GM21367 (cell line): Measurements from ENCODE around the gene LFNG.
A peak's percentile ranks its signal among the peaks of the same experiment; 100 is the strongest.
"Not testable (repeated sequence)": the region's sequence is repeated elsewhere in the genome, so short reads cannot be mapped to it uniquely, and the experiment has no call there.

Experiments used
- ATAC-seq: cut with Tn5 transposase; IDR thresholded peaks from one replicate; pipeline ENCODE4 v1.9.1; 2021; ENCODE audit not compliant: unreplicated experiment

LFNG gene

DNA sequence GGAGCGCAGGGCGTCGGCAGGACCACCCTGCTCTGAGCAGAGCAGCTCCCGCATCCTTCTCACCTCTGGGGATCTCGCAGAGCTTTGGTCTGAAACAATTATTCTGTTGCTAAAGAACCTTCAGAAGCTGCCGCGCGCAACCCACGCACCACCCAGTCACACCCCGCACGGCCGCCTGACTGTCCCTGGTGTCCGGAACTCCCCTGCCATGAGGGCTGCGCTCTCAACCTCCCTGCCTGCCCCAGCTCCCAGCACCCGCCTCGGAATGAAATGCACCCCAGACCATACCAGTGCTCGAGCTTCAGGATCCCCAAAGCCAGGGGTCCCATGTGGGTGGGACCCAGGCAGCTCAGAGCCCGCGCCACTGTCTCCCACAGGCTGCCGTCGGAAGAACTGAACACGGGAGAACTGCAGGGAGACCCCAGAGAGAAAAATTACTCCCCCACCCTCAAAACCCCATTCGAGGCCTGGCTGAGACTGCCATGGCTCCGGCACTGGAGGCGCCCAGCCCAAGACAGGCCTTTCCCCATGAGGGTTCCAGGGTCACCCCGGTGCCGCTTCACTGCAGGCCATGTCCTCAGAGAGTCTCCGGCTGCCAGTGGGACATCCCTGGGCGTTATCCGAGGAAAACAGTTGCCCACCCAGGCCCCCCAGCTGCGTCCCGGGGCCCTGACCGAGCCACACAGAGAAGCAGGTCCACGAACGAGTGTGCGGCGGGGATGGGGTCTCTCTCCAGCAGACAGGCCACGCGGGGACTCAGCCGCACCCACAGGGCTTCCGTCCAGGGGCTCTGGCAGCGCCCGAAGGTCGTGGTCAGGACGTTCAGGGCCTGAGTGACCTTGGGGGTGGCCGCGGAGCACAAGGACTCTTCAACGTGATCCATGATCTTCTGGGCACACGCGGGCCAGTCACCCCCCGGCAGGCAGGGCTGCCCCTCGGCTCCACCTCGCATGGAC, 23.6 kb downstream of the LFNG start:
- no peak for ATAC-seq

DNA sequence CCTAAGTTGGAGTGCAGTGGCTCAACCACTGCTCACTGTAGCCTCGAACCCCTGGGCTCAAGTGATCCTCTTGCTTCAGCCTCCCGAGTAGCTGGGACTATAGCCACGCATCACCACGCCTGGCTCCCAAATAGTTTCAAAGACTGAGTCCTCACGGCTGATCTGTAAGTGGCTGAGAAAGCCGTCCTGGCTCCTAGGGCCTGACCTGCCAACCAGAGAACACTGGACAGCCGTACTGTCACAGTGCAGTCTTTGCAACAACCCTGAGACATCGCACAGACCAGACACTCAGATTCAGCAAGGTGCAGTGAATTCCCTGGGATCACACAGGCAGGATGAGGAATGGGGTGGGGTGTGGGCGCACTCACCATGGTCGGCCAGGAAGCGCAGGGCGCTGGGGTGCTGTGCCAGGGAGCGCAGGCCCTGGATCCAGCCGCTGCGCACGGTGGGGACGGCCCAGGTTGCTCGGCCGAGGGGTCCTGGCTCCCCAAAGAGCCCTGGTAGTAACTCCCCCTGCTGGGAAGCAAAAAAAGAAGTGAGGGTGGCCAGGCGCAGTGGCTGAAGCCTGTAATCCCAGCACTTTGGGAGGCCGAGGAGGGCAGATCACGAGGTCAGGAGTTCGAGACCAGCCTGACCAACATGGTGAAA, 25.1 kb downstream of the LFNG start:
- ATAC-seq, result no peak

DNA sequence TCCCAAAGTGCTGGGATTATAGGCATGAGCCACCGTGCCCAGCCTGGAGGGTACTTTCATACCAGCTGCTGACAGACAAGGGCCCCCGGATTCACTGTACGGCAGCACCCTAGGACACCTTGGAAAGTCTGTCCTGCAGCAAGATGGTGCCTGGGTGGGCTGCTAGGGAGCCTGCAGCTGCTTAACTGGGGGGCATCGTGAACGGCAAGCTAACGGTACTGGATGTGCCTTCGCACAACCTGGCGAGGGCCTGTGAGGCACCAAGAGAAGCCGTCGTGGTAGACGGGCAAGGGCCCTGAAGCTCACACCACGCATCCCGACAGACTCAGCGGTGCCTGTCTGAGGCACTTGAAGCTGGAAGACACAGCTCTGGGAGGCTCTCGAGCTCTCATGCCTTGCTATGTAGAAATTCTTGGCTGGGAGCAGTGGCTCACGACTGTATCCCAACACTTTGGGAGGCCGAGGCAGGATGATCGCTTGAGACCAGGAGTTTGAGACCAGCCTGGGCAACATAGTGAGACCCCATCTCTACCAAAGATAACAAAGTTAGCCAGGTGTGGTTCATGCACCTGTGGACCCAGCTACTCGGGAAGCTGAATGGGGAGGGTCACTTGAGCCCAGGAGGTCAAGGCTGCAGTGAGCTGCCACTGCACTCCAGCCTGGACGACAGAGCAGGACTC, 26.3 kb downstream of the LFNG start:
- no peak for ATAC-seq

DNA sequence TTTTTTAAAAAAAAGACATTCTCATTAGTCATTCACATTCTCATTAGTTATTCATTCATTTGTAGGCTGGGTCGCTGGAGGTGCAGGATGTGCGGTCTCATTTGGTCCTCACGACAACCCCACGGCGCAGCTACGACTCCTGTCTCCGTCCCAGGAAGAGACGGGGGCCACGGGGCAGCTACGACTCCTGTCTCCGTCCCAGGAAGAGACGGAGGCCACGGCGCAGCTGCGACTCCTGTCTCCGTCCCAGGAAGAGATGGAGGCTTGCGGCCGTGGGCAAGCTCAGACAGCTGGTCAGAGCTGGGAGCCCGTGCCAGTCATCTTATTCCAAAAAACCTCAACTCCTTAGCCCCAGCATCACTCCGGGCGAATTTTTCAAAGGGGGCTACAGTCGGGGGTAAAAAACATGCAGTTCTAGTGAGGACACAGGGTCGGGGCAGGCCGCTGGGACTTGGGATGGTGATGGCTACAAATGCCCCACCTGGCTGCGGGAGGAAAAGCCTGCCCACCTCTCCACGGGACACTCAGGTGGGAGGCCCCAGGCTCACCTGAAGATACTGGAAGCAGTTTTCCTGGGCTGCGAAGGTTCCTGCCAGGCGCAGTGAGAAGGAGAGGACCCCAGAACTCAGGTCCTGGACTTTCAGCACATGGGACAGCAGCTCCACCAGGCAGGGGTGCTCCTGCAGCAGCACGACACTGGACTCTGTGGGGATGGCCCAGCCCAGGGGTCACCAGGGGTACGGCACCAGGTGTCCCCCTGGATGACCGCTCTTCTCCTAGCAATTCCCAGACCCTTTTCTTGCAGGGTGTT, 27.4 kb downstream of the LFNG start:
- no peak for ATAC-seq

DNA sequence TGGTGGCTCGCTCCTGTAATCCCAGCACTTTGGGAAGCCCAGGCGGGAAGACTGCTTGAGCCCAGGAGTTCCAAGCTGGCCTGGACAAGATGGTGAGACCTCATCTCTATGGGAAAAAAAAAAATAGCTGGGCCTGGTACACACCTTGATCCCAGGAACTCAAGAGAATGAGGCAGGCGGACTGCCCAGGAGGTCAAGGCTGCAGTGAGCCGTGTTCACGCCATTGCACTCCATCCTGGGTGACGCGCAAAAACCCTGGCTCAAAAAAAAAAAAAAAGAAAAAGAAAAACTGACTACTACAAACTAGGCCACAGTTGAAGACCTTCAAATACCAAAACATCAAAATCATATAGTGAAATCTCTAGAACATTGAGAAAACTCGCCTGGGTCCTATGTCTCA, 31.8 kb downstream of the LFNG start:
- ATAC-seq, result no peak

DNA sequence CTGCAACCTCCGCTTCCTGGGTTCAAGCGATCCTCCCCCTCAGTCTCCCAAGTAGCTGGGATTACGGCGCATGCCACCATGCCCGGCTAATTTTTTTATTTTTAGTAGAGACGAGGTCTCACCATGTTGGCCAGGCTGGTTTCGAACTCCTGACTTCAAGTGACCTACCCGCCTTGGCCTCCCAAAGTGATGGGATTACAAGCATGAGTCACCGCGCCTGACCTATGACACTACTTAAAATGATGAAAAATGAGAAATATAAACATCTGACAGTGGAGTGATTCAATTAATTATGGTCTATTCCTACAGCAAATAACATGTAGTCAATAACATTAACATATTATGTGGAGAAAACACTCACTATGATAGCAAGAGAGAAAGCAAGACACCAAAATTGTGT, 33.5 kb downstream of the LFNG start:
- no peak for ATAC-seq

DNA sequence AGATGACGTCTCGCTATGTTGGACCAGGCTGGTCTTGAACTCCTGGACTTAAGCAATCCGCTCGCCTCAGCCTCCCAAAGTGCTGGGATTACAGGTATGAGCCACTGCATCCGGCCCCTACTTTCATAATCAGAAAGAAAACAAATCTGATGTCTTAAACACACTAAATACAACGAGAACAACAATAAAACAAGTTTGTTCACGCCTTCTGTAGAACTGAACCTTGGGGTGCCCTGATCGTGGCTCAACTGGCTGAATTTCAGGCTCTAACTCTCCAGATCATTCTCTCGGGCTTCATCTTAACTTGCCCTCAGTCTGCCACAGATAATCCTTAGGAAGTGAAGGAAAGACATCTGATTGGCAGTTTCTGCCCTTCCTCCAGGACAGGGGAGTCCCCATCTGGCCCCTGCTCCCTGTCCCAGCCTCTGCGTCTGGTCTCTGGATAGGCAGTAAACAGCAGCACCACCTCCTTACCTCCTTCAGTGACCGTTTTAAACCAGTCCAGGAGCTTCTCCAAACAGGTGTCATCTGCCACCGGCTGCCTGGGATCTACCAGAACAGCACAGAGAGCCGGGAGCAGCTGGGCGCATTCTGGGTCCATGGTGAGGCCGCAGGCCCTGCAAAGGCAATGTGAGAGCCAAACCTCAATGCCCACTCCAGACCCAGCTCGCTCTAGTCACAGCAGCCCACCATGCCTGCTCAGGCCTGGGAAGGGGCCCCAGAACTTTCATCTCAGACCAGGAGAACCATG, 34.4 kb downstream of the LFNG start:
- no peak for ATAC-seq

DNA sequence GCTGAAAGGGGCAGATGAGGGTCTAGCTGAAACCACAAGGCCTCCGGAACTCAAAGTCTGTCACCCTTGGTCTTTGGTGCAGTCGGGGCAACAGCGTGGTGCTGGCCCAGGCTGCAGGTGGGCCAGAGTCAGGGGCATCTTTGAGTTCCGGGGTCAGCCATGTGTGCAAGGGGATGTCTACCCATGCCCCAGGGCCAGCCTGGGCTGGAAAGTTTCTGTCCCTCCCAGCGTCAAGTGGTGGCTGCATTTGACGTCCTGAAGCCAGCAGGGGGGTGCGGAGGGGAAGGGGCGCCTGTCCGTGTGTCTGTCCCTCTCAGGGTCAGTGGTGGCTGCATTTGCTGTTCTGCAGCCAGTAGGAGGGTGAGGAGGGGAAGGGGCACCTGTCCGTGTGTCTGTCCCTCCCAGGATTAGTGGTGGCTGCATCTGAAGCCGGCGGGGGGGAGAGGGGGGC, 35.1 kb downstream of the LFNG start:
- ATAC-seq, result no peak

DNA sequence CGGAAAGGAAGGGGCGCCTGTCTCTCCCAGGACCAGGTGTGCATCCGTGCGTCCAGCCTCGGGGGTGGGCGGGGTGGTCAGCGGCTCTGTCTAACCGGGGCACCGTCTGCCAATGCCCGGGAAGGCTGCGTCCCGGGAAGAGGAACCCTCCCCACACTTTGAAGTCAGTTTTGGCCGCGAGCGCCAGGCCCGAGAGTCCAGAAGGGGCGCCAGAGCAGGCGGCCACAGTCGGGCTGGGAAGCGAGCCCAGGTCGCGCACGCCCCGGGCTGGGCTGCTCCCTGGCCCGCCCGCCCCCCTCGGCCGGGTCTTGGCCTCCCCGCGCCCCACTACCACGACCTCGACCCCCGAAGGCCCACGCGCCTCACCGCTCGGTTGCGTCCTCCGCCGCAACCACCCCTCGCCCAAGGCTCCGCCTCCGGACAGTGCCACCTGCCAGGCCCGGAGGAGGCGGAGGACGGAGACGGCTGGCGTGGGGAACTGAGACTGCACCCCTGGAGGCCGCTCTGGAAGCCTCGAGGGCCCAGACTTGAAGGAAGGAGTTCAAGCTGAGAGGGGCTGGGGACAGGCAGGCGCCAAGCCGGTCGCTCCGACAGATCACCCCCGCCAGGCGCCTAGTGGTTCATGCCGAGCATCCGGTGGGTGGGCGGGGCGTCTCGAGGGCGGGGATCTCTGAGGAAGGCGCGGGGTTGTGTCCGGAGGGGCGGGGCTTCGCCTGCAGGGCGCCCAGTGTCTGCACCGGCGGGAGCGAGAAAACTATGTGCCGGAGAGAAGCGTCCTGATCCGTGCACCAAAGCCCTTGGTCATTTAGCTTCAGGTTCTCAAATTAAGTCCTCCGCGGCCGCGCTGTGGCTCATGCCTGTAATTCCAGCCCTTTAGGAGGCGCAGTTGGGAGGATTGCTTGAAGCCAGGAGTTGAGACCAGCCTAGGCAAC, 35.8 kb downstream of the LFNG start, which contains the start of gene BRAT1:
Gene BRAT1, minus strand, starts transcription at position 404 of the 932 bp plus-strand sequence. CDS start 1,093 bp downstream, outside the sequence.
- ATAC-seq, result peak; percentile 45

DNA sequence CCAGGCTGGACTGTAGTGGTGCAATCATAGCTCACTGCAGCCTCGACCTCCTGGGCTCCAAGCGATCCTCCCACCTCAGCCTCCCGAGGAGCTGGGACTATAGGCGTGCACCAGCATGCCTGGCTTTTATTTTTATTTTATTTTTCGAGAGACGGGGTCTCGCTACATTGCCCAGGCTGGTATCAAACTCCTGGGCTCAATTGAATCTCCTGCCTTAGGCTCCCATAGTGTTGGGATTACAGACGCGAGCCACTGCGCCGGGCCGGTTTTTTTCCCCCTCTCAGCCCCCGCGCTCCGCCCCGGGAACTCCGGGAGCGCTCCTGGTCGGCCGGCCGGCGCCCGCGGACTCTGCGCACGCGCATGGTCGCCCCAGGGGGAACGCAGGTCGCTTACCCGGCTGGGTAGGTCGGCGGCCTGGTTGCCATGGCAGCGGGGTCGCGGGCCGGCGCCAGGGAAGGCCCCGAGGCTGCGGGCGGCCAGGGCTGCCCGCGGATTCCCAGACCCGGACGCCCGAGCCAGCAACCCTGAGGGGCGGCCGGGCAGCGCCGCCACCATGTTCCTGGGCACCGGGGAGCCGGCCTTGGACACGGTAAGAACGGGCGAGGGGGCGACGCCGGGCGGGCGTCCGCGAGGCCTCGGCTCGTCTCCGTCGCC, 39.2 kb downstream of the LFNG start, which contains the start of gene IQCE:
Gene IQCE, plus strand, starts transcription at position 351 of the 654 bp plus-strand sequence. Its CDS starts 203 bp downstream, at position 554.
- ATAC-seq, result peak; percentile 54

DNA sequence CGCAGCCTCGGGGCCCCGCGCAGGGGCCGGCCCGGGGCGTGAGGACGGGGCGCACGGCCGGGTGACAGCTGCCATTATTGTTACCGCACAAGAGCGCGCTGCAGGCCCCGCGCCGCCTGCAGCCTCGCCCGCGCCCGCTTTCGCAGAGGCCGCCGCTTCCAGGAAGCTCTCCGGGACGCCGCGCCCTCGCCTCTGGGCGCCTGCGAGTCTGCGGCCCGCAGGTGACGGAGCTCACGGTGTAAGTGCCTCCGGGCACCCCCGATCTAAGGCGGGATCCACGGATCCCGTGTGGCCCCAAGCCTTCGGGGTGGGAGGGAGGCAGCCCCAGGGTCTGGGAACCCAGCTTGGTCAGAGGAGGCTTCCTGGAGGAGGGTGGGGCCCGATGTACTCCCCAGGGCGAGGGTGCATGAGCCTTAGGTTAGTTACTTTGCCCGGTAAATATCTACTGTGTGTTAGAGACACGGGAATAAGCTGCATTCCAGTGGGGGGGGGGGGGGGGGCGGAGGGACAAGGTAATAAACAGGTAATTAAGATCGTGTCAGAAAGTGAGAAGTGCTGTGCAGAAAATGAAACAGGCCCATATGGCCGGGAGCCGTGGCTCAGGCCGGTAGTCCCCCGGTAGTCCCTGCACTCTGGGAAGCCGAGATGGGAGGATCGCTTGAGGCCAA, 39.8 kb downstream of the LFNG start:
- ATAC-seq, result no peak

DNA sequence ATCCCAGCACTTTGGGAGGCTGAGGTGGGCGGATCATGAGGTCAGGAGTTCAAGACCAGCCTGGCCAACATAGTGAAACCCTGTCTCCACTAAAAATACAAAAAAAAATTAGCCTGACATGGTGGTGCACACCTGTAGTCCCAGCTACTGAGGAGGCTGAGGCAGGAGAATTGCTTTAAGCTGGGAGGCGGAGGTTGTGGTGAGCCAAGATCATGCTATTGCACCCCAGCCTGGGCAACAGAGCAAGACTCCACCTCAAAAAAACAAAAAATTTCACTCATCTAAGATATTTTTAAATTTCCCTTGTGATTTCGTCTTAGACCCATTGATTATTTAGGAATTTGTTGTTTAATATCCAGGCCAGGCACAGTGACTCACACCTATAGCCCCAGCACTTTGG, 44.4 kb downstream of the LFNG start:
- ATAC-seq, result not testable (repeated sequence)

DNA sequence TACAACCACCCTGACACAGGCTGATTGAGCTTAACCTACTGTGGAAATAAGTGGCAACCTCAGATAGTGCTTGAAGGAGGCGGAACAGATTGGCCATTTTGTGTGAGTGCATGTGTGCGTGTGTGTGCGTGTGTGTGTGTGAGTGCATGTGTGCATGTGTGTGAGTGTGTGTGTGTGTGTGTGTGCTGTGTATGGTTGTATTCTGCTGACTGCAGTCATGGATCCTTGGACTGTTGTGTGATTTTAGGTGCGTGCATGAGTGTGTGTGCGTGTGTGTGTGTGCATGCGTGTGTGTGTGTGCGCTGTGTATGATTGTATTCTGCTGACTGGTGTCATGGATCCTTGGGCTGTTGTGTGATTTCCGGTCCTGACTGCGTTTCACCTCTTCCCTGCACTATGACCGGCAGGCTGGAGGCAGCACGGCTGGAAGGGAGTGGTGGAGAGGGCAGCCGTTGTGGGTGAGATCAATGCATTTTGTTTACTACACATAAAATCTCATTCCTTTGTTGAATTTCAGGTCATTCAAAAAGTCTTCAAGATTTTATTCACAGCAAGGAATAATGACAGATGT, 45.5 kb downstream of the LFNG start:
- ATAC-seq, result no peak

DNA sequence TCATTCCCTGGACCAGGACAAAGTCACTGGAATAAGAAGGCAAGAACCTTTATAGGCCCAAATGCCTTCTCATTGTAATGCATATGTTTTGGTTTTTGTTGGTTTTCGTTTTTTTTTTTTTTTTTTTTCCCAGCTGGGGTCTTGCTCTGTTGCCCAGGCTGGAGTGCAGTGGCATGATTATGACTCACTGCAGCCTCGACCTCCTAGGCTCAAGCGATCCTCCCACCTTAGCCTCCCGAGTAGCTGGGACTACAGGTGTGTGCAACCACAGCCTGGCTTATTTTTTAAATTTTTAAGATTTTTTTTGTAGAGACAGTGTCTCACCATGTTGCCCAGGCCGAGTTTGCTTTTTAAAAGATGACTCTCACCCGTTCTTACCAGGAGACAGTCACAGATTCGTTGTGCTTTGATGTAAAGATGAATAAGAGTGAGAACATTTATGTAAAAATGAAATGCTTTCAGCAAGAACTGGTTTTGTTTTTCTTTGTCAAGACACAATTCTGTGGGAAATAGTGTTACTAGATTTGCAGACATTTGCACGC, 46.8 kb downstream of the LFNG start:
- no peak for ATAC-seq

DNA sequence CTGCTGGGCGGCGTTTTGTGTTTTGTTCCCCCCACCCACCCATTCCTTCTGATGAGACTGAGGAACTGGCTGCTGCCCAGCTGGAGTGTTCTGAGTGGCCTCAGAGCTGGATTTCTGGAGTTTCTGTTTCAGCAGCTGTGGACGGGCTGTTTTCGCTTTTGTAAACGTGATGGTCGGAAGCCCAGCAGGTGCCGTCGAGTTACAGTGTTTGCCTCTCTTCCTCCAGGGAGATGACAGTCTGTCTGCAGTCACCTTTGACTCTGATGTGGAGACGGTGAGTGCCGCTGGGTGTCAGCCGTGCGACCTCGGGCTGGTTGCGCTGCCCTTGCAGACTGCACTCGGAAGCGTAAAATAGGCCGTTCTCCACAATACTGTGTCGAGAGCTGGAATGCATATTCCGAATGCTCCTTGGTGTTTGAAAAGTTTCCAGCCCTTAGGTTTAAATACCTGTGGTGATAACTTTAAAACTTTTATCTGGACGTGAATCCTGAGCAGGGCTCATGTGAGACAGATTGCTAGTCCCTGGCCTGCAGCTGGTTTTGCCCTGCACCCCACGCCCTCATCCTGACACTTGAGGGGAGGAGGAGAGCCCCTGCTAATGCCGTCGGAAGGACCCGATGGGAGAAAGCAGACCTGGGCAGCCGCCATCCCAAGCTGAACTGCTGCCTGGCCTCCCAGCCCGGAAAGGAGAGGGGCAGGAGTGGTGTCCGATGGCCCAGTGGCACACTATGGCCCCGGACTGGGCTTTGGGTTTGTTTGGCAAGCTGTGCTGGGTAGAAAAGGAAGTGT, 47.5 kb downstream of the LFNG start:
- ATAC-seq, result peak; percentile 73

DNA sequence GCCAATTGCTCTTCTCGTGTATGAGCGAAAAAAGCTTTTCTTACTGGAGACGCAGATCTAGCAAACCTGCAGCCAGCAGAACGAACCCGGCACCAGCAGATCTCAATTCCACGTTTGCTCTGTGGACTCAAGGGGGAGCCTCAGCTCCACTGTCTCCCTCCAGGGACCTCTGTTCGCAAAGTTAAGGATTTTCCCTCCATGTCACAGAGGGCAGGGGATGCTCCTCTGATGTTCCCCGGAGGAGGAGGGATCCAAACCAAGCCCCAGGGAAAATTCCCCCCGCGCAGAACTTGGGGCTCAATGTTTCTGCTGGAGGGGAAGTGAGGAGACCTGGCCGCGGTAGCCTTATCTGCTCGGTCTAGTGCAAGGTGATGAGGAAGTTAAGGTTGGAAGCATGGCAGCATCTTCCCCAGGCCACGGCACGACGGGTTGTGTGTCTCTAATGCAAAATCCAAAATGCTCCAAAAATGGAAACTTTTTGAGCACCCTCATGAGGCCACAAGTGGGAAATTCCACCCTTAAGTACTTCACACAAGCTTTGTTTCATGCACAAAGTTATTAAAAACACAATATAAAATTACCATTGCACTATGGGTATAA, 48.2 kb downstream of the LFNG start:
- ATAC-seq, result no peak
